GM13977 (cell line): ENCODE data around the gene SLC35F5.

Experiments used
- DNase-seq: peaks from one replicate; pipeline ENCODE4 v3.0.0; 2012; ENCODE audit warnings: low spot score
- CTCF ChIP-seq: IDR thresholded peaks from 2 replicates; pipeline ENCODE4 v1.5.1; 2012; ENCODE audit warnings: mild to moderate bottlenecking, control low read depth; ENCODE audit not compliant: insufficient read depth; ENCODE audit errors: extremely low read depth, missing control alignments
- in situ Hi-C: fragments of 300-500 bp; cut with MboI; formaldehyde crosslinking; loops from one replicate; pipeline ENCODE4 v1.12.0; 2022; ENCODE audit warnings: low sequenced_read_pairs, low pct_unique_long_range_greater_than_20kb, mixed read lengths, inconsistent platforms; ENCODE audit not compliant: unreplicated experiment

Gene SLC35F5

GRCh38 chr2:113768770-113769169, 12.3 kb upstream of the SLC35F5 start:
- no peak for DNase-seq
- TF ChIP-seq CTCF = no peak
- in situ Hi-C loops = no loop called here

- TF ChIP-seq CTCF = no peak
- in situ Hi-C loops = no loop called here
These were observed 11.5 kb upstream of the SLC35F5 start for GRCh38 chr2:113767811-113768460.

GRCh38 chr2:113765276-113765675, 8.8 kb upstream of the SLC35F5 start:
- in situ Hi-C loops = no loop called here
- no peak for TF ChIP-seq CTCF
- DNase-seq = no peak

More at GRCh38 chr2:113767811-113768460, 11.5 kb upstream of the SLC35F5 start:
- DNase-seq = no peak

- TF ChIP-seq CTCF = no peak
- DNase-seq = no peak
- in situ Hi-C loops = no loop called here
These were observed 6.1 kb upstream of the SLC35F5 start for GRCh38 chr2:113762377-113763118.

- in situ Hi-C loops = no loop called here
- TF ChIP-seq CTCF = no peak
- DNase-seq = no peak
These were observed 4.0 kb upstream of the SLC35F5 start for GRCh38 chr2:113760400-113760799.

- no peak for TF ChIP-seq CTCF
- in situ Hi-C loops = no loop called here
- no peak for DNase-seq
These were observed 756 bp upstream of the SLC35F5 start for GRCh38 chr2:113757138-113757657.
